GM18526 (cell line): Measurements from ENCODE around the gene ABCC1.

Experiments
- POLR2A ChIP-seq: IDR thresholded peaks from 3 replicates; pipeline ENCODE4 v1.6.1; 2011; ENCODE audit not compliant: insufficient read length; ENCODE audit errors: extremely low read depth

The ABCC1 gene

GRCh38 chr16:15949210-15950160 lies at the start of gene ABCC1:
ABCC1 (plus strand) TSS chr16:15949616; CDS start chr16:15949752, 136 bp downstream.
- TF ChIP-seq POLR2A: peak; percentile 44

DNA sequence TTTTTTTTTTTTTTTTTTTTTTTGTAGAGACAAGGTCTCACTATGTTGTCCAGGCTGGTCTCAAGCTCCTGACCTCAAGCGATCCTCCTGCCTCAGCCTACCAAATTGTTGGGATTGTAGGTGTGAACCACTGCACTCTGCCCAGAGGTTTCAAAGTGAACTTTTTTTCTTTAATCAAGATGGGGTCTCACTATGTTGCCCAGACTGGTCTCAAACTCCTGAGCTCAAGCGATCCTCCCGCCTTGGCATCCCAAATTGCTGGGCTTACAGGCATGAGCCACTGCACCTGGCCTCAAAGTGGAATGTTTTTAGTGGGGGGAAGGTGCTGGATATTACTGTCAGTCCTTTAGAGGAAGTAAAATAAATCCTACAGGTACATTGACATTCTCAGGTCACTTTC lies 49.1 kb upstream of the ABCC1 start:
- TF ChIP-seq POLR2A: no peak

DNA sequence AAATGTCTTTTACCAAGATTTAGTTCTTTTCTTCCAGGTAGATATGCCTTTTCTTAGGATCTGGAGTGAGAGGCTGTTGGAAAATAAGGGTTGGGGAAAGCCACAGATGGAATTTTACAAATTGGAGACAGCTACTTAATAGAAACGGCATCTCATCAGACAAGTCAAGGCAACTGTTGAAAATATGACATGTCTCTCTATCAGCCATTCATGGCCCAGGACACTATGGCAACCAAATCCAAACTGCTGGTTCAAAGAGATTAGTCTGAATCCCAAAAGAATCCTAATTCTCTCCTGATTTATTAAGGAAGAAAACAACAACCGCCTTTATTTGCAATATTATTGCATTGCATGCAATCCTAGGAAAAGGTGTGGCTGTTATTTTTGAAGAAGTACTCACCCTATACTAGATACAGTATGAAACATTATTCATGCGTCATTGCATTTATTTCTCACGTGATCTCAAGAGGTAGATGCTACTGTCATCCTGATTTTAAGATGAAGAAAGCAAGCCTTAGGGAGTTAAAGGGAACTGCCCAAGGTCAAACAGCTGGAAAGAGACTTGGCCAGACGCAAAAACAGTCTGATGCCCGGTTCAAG lies 48.4 kb upstream of the ABCC1 start:
- TF ChIP-seq POLR2A: no peak

DNA sequence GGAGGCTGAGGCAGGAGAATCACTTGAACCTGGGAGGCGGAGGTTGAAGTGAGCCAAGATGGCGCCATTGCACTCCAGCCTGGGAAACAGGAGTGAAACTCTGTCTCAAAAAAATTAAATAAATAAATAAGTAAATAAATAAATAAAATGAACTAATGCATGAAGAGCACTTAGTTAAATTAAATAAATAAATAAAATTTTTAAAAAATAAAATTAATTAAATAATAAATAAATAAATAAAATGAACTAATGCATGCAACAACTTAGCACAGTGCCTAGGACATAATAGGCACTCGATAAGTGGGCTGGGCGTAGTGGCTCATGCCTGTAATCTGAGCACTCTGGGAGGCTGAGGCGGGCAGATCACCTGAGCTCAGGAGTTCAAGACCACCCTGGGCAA lies 45.5 kb upstream of the ABCC1 start:
- no peak for TF ChIP-seq POLR2A

GRCh38 chr16:15906439-15906838 lies 43.0 kb upstream of the ABCC1 start:
- no peak for TF ChIP-seq POLR2A

- no peak for TF ChIP-seq POLR2A
These were observed 41.4 kb upstream of the ABCC1 start for GRCh38 chr16:15907863-15908478.

DNA sequence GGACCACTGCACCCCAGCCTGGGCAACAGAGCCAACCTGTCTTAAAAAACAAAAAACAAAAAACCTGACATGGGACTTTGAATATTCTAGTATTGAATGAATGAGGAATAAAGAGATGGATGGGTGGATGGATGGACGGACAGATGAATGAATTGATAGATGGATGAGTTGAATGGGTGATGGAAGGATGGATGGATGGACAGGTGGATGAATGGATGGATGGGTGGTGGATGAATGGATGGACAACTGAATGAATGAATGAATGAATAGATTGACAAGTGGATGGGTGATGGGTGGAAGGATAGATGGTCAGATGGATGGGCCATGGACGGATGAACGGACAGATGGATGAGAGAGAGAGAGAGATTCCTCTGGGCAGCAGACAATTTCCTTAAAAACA lies 38.2 kb upstream of the ABCC1 start:
- no peak for TF ChIP-seq POLR2A

- no peak for TF ChIP-seq POLR2A
These were observed 36.2 kb upstream of the ABCC1 start for GRCh38 chr16:15913046-15913698.

DNA sequence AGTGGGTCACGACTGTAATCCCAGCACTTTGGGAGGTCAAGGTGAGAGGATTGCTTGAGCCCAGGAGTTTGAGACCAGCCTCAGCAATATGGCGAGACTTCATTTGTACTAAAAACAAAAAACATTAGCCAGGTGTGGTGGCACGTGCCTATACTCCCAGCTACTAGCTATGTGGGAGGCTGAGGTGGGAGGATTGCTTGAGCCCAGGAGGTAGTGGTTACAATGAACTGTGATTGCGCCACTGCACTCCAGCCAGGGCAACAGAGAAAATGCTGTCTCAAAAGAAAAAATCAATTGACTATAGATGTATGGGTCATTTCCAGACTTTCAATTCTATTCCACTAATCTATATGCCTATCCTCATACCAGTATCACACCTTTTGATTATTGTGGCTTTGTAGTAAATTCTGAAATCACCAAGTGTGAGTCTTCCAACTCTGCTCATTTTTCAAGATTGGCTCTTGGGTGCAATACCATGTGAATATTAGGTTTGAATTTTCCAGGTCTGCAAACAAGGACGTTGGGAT lies 33.8 kb upstream of the ABCC1 start:
- TF ChIP-seq POLR2A: no peak

GRCh38 chr16:15916323-15916722 lies 33.1 kb upstream of the ABCC1 start:
- no peak for TF ChIP-seq POLR2A

- no peak for TF ChIP-seq POLR2A
These were observed 30.1 kb upstream of the ABCC1 start for GRCh38 chr16:15919331-15919730.

- TF ChIP-seq POLR2A: no peak
These were observed 24.4 kb upstream of the ABCC1 start for GRCh38 chr16:15924996-15925395.

DNA sequence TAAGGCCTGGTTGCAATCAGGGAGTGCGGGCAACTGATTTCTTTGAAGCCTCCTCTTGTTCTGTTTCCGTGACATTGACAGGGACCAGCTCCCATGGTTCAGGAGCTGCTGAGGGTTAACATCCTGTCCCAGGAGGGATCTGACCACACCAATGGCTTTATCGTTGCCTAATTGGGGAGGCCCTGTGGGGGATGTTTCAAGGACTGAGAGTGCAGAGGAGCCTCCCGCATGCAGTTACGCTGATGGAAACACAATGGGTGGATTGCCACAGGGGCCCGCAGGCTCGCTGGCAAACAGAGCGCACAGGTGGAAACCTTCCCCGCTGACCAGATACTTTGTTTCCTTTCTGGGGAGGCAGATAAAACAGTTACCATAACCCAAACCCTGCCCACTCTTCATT lies 23.8 kb upstream of the ABCC1 start:
- no peak for TF ChIP-seq POLR2A

DNA sequence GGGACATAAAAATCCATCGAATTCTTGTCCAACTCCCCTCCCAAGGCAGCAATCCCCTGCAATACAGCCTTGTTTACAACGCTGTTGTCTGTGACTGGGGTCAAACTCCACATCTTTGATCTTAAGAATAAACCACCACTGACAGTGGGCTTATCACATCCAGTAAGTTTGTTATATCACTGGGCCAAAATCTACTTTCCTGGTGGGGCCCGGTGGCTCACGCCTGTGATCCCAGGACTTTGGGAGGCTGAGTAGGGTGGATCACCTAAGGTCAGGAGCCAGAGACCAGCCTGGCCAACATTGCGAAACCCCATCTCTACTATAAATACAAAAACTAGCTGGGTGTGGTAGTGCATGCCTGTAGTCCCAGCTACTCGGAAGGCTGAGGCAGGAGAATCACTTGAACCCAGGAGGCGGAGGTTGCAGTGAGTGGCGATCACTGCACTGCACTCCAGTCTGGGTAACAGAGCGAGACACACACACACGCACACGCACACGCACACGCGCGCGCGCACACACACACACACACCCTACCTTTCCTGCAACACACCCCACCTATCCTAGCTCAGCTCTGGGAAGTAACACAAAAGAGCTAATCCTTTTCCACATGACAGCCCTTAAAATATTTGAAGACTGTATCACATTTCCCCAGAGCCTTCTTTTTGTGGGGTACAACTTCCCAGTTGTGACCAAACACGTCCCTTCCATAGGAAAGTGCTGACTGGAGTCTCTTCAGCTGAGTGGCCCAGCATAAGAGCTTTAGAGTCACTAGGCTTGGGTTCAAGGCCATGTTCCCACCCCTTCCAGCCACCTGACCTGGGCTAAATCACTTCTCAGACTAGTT lies 20.9 kb upstream of the ABCC1 start:
- no peak for TF ChIP-seq POLR2A
